ENCODE results near the gene CHMP2A. TPM values are rescaled to one million over a fixed set of nuclear protein-coding genes. Genes with fewer than 3 reads are reported as not detected.
"Not testable (repeated sequence)": the region's sequence is repeated elsewhere in the genome, so short reads cannot be mapped to it uniquely, and the experiment has no call there.

The CHMP2A gene
- total RNA-seq, 2 experiments from 2014 or later, result 137 to 144 TPM

DNA sequence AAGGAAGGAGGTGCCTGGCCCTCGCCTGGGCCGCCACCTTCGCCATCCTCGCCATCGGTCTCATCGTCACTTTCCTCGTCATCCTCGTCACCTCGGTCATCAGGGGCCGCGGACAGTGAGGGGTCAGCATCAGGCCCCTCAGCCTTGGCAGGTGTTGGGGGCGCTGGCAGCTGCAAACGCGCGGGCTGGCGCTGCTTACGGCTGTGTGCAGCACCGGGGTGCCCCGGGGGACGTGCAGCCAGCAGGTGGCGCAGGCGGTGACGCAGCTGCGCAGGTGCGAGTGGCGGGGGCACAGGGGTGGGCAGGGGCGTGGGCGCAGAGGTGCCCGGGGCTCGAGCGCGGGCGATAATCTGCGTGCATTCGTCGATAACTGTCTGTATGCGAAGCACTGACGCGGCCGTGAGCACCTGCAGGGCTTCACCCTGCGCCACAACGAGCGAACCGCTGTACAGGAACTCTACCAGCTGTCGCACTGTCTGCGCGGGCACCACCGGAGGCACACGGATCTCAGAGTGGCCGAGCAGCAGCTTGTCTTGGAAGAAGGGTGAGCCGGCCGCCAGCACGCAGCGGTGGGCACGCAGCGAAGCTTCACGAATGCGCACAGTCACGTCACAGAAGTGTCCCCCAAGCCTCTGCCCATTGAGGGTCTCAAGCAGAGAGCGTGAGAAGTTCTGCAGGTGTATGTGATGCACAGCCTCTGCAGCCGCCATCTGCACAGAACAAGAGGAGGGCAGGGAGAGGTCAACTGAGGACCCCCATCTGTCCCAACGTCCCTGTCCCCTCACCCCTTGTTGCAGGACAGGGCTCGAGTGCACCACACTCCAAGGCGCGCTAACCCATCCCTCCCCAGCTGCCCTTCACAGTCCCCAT, 37.7 kb downstream of the CHMP2A start:
- CTCF ChIA-PET, result interaction anchor here (1.2 kb wide), 2 partner anchors 63 to 64 kb away, joined by 3 read pairs; no protein-coding TSS in a partner anchor
- H3K27me3 Mint-ChIP-seq, result no peaks in the 10 kb centered on the region
- POLR2A ChIA-PET, result interaction anchor here (3.3 to 4.2 kb wide), 5 partner anchors 28 to 63 kb away, joined by 19 to 57 read pairs (median 43); partner anchors contain the start of genes CHMP2A, TRIM28 and UBE2M
- no peaks in the 10 kb centered on the region for H3K9me3 Mint-ChIP-seq
- H3K27ac Mint-ChIP-seq, result peak overlapping the region; percentile 26
- H3K4me1 Mint-ChIP-seq, result peaks cover 60% of the 10 kb centered on the region
- H3K4me3 Mint-ChIP-seq, result peak overlapping the region; percentile 21
- H3K36me3 Mint-ChIP-seq (ENCODE audit: low read depth), result peaks cover 31% of the 10 kb centered on the region
- no peak for DNase-seq

DNA sequence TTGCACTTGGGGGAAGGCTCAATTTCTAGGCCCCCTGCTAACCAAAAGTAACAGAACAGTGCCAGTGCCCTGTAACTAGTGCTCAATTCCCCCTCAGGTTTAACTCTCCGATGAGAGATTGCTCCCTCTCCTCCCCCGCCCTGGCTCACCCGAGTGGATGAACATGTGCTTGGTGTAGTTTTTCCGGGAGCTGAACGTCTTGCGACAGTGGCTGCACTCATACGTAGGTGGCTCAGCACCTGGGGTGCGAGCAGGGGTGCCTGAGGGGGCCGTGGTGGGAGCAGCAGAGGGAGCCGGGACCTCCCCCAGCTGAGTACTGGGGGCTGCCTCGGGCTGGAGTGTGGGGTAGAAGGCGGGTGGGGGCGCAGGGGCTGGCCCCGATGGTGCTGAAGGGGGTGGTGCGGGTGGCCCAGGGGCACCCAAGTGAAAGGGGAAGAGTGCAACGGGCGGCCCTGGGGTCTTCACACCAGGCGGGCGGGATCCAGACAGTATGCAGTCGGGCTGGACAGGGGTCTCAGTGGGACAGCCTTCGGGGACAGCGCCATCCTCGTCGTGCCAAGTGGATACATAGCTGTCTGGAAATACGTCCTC, 38.6 kb downstream of the CHMP2A start:
- H3K9me3 Mint-ChIP-seq, result no peaks in the 10 kb centered on the region
- H3K27ac Mint-ChIP-seq, result peak overlapping the region; percentile 59
- POLR2A ChIA-PET, result no interaction called here
- no peak for DNase-seq
- peaks cover 57% of the 10 kb centered on the region for H3K4me1 Mint-ChIP-seq
- CTCF ChIA-PET, result interaction anchor here (1.2 kb wide), 1 partner anchor 65 kb away, joined by 3 read pairs; no protein-coding TSS in a partner anchor
- no peaks in the 10 kb centered on the region for H3K27me3 Mint-ChIP-seq
- no peak overlapping the region for H3K4me3 Mint-ChIP-seq
- peaks cover 31% of the 10 kb centered on the region for H3K36me3 Mint-ChIP-seq (ENCODE audit: low read depth)

DNA sequence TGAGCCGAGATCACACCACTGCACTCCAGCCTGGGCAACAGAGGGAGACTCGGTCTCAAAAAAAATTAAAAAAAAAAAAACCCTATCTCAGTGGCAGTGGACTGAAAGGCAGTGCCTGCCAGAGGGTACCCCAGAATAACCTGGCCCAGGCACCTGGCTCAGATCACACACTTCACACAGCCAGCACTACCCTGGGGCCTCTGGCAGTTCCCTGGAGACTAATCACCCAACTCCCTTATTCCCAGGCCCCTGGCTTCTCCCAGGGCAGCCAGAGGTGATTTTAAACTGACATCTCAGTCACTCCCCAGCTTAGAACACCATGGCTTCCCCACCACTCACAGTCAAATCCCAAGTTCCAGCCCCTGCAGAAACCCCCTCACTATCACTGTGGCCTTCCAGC, 39.6 kb downstream of the CHMP2A start:
- H3K36me3 Mint-ChIP-seq (ENCODE audit: low read depth), result peaks cover 31% of the 10 kb centered on the region
- POLR2A ChIA-PET, result interaction anchor here (1.2 to 2.5 kb wide), 3 partner anchors 16 to 60 kb away, joined by 3 to 13 read pairs (median 7); partner anchors contain the start of gene CHMP2A

DNA sequence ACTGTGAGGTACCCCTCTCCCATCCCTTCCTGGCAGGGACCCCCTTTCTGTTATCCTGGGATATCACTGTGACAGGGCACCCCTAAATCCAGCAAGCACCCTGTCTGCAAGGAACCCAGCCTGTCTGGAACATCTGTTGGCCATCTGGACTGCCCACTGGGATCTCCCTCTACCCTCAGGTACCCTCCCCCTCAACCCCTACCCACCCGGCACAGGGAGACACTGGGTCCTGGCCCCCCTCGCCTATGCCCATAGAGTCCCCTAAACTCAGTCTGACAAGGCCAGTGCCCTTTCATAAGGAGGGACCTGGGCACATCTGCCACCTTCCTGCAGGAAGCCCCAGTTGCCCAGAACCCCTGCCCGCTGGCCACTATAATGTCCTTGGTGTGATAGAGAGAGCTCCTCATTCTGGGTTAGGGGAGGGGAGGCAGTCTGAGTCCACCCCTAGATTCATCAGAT, 40.3 kb downstream of the CHMP2A start:
- H3K27ac Mint-ChIP-seq, result peak overlapping the region; percentile 76

More for the DNA sequence above, 39.6 kb downstream of the CHMP2A start:
- CTCF ChIA-PET, result no interaction called here
- Mint-ChIP-seq H3K4me1 (peaks cover 53% of the 10 kb centered on the region), H3K27me3 (no peaks in the 10 kb centered on the region), H3K4me3 (peak overlapping the region; percentile 28), H3K27ac (peak overlapping the region; percentile 59), H3K9me3 (no peaks in the 10 kb centered on the region)
- no peak for DNase-seq

DNA sequence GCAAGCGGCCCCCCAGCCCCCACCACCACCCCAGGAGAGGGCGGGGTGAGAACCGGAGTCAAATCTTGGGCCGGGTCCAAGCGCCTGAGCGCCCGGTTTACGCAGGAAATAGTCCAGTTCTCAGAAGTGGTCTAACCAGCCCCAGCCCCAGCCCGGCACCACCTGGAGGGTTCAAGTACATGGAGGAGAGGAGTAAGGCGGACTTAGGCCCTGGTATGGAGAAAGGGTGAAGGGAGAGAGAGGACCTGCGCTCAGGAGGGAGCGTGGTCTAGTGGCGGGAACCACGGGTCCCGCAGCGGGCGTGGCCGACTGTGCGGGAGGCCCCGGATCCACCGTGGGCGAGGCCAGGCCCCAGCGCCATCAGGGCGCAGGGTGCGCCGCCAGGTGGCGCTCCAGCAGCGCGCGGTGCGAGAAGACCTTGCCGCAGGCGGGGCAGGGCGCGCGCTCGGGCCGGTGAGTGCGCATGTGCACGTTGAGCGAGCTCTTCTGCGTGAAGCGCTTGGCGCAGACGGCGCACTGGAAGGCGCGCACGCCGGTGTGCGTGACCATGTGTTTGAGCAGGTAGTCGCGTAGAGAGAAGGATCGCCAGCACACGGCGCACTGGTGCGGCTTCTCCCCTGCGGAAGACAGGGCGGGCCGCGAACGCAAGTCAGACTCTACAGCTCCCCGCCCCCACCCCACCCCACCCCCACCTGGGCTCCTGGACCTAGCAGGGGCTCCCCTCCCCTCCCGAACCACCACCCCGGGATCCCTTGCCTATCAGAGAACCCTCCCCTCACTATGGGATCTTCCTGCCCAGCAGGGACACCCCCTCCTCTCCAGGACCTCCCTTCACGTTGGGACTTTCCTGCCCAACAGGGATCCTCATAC, 41.0 kb downstream of the CHMP2A start:
- POLR2A ChIA-PET, result interaction anchor here (0.8 to 2.5 kb wide), 12 partner anchors 13 to 330 kb away, joined by 3 to 13 read pairs (median 5); partner anchors contain the start of genes CHMP2A, TRIM28, UBE2M and ZNF274
- Mint-ChIP-seq H3K4me3 (peak overlapping the region; percentile 80), H3K9me3 (no peaks in the 10 kb centered on the region), H3K27ac (peak overlapping the region; percentile 84), H3K4me1 (peaks cover 46% of the 10 kb centered on the region), H3K36me3 (ENCODE audit: low read depth) (peaks cover 23% of the 10 kb centered on the region), H3K27me3 (no peaks in the 10 kb centered on the region)
- peak; percentile 97 for DNase-seq
- CTCF ChIA-PET, result interaction anchor here (0.6 to 2.1 kb wide), 35 partner anchors 8 to 1049 kb away, joined by 3 to 33 read pairs (median 3); partner anchors contain the start of genes CHMP2A, TRIM28, UBE2M and ZNF132

More for the DNA sequence above, 40.3 kb downstream of the CHMP2A start:
- H3K27me3 Mint-ChIP-seq, result no peaks in the 10 kb centered on the region
- peaks cover 48% of the 10 kb centered on the region for H3K4me1 Mint-ChIP-seq
- H3K4me3 Mint-ChIP-seq, result peak overlapping the region; percentile 80
- CTCF ChIA-PET, result interaction anchor here (0.6 to 2.1 kb wide), 34 partner anchors 7 to 1049 kb away, joined by 3 to 33 read pairs (median 3); partner anchors contain the start of genes CHMP2A, TRIM28, UBE2M and ZNF132
- H3K9me3 Mint-ChIP-seq, result no peaks in the 10 kb centered on the region
- H3K36me3 Mint-ChIP-seq (ENCODE audit: low read depth), result peaks cover 30% of the 10 kb centered on the region
- no peak for DNase-seq
- POLR2A ChIA-PET, result interaction anchor here (1.0 to 2.5 kb wide), 10 partner anchors 15 to 331 kb away, joined by 3 to 13 read pairs (median 6); partner anchors contain the start of genes CHMP2A, TRIM28, UBE2M and ZNF274

DNA sequence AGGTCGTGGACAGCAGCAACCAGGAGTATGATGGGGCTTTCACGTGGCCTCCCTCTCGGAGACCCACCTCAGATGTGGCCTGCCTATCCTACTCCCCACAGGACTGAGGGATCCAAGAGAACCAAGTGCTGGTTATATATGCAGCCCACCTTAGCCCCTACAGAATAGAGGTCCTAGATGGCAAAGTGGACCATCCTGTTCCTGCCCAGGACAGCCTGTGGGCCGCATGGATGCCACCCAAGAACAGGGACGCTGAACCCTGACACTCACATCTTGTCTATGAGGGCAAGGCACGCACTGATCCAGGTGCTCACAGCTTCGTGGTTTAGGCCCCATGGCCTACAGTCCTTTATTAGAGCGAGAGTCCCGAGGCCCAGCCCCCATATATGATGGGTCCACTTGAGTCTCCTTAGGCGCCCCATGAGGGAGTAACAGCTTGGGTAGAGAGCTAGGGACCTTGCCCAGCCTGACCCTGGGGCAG, 41.7 kb downstream of the CHMP2A start:
- peaks cover 40% of the 10 kb centered on the region for H3K4me1 Mint-ChIP-seq
- peaks cover 18% of the 10 kb centered on the region for H3K36me3 Mint-ChIP-seq (ENCODE audit: low read depth)
- H3K27me3 Mint-ChIP-seq, result no peaks in the 10 kb centered on the region
- no peak for DNase-seq
- POLR2A ChIA-PET, result interaction anchor here (0.8 to 2.5 kb wide), 12 partner anchors 12 to 330 kb away, joined by 3 to 13 read pairs (median 5); partner anchors contain the start of genes CHMP2A, TRIM28, UBE2M and ZNF274
- H3K4me3 Mint-ChIP-seq, result peak overlapping the region; percentile 80
- H3K9me3 Mint-ChIP-seq, result no peaks in the 10 kb centered on the region
- H3K27ac Mint-ChIP-seq, result peak overlapping the region; percentile 84
- CTCF ChIA-PET, result interaction anchor here (1.0 to 2.1 kb wide), 18 partner anchors 10 to 134 kb away, joined by 3 to 33 read pairs (median 4); partner anchors contain the start of genes CHMP2A and UBE2M

DNA sequence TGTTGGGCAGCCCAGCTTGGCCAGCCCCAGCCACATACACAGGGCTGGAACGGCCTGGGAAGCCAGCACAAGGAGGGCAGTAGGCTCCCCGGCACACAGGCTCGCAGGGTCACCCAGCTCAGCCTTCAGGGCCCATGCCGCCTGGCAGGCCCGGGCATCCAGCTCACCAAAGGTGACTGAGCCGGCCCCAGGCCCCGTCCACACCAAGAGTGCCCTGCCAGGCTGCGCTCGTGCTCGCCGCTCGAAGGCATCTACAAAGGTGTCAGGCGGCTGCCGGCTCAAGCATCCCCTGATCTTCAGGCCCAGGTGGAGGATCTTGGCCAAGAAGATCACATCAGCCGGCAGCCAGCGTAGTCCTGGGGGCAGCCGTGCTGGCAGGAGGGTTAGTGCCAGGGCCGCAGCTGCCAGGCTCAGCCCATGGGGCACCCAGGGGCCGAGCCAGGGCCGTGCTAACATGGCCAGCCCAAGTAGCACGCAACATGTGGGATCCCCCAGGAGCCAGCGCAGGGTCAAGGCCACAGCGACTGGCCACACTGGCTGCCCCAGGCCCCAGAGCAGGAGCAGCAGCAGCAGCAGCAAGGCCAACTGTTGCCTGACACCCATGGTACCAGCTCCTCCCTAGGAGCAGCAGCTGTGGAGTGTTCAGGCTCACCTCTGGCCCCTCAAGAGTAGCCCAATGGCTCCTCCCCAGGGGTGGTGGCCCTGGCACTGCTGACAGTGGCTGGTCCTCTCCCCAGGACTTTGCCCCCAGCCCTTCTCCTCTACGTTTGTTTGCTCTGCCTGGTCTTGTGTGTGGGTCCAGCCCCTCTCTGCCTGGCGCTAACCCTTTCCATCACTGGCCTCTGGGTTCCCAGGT, 43.3 kb downstream of the CHMP2A start, which contains the start of gene SLC27A5:
Gene SLC27A5, minus strand, starts transcription at position 640 of the 856 bp plus-strand sequence. Its CDS starts 37 bp downstream, at position 603.
- POLR2A ChIA-PET, result interaction anchor here (0.5 to 1.5 kb wide), 4 partner anchors 8 to 283 kb away, joined by 3 to 4 read pairs (median 3); partner anchors contain the start of genes TRIM28 and ZBTB45
- Mint-ChIP-seq H3K9me3 (peaks cover 10% of the 10 kb centered on the region), H3K27ac (no peak within 1 kb of the TSS), H3K27me3 (no peaks in the 10 kb centered on the region), H3K4me1 (peaks cover 29% of the 10 kb centered on the region), H3K36me3 (ENCODE audit: low read depth) (peaks cover 20% of the 10 kb centered on the region), H3K4me3 (no peak within 1 kb of the TSS)
- DNase-seq, result no peak
- CTCF ChIA-PET, result no interaction called here

DNA sequence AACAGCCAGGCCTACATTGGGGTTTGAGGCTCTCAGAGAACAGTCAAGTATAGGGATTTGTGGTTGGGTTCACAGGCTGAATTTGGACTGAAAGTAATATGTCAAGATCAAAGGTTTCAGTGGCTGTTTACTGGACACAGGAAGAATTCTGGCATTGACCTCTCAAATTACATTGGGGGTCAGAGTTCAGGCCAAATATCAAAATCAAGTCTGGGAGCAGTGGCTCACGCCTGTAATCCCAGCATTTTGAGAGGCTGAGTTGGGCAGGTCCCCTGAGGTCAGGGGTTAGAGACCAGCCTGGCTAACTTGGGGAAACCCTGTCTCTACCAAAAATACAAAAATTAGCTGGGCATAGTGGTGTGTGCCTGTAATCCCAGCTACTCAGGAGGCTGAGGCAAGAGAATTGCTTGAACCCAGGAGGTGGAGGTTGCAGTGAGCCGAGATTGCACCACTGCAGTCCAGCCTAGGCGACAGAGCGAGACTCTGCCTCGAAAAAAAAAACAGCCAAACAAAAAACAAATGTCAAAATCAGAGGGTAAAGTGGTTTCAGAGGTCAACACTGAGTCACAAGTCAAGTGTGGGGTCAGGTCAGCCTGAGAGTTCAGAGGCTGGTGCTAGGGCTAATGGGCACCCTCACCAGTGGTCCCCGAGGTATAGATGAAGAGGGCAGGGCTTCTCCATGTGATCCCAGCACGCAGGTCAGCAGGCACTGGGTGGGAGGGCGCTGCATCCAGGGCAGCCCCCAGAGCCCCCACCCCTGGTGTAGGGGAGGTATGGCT, 44.6 kb downstream of the CHMP2A start:
- Mint-ChIP-seq H3K4me3 (no peak overlapping the region), H3K36me3 (ENCODE audit: low read depth) (peaks cover 10% of the 10 kb centered on the region), H3K27ac (no peak overlapping the region), H3K9me3 (peaks cover 10% of the 10 kb centered on the region), H3K27me3 (no peaks in the 10 kb centered on the region), H3K4me1 (peaks cover 18% of the 10 kb centered on the region)
- no peak for DNase-seq
- ChIA-PET CTCF (no interaction called here), POLR2A (interaction anchor here (1.5 to 2.7 kb wide), 2 partner anchors 10 kb away, joined by 4 to 8 read pairs; partner anchors contain the start of gene ZBTB45)

DNA sequence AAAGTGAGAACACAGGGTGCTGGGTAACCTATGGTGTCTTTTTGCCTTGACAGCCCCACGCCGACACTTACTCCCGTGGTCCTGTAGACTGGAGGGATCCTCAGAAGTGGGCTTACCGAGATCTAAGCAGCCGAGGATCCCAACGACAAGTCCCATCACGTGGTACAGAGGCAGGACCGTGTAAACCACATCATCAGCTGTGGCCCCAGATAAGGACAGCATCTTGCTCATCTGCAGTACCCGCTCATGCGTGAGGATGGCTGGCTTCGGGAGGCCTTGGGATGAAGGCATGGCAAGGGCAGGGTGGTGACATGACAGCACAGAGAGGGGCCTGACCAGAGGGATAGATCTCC, 45.2 kb downstream of the CHMP2A start:
- no peaks in the 10 kb centered on the region for H3K27me3 Mint-ChIP-seq
- H3K4me1 Mint-ChIP-seq, result peaks cover 15% of the 10 kb centered on the region
- no peak for DNase-seq
- peaks cover 7% of the 10 kb centered on the region for H3K36me3 Mint-ChIP-seq (ENCODE audit: low read depth)
- ChIA-PET CTCF (interaction anchor here (0.7 kb wide), 1 partner anchor 10 kb away, joined by 3 read pairs; no protein-coding TSS in a partner anchor), POLR2A (interaction anchor here (2.7 kb wide), 1 partner anchor 9 kb away, joined by 8 read pairs; no protein-coding TSS in a partner anchor)
- peaks cover 10% of the 10 kb centered on the region for H3K9me3 Mint-ChIP-seq
- H3K4me3 Mint-ChIP-seq, result no peak overlapping the region
- H3K27ac Mint-ChIP-seq, result no peak overlapping the region

DNA sequence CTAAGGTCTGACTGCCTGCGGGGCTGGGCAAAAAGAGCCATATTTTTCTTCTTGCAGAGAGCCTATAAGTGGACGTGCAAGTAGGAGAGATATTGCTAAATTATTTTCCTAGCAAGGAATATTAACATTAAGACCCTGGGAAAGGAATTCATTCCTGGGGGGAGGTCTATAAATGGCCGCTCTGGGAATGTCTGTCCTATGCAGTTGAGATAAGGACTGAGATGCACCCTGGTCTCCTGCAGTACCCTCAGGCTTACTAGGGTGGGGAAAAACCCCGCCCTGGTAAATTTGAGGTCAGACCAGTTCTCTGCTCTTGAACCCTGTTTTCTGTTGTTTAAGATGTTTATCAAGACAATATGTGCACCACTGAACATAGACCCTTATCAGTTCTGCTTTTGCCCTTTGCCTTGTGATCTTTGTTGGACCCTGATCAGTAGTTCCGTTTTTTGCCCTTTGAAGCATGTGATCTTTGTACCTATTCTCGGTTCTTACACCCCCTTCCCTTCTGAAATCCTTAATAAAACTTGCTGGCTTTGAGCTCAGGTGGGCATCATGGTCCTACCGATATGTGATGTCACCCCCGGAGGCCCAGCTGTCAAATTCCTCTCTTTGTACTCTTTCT, 47.2 kb downstream of the CHMP2A start:
- DNase-seq; H3K36me3 Mint-ChIP-seq (ENCODE audit: low read depth); H3K9me3 Mint-ChIP-seq; H3K27me3 Mint-ChIP-seq; CTCF ChIA-PET; H3K27ac Mint-ChIP-seq; H3K4me1 Mint-ChIP-seq; H3K4me3 Mint-ChIP-seq: not testable (repeated sequence)
- POLR2A ChIA-PET, result interaction anchor here (2.7 kb wide), 1 partner anchor 8 kb away, joined by 8 read pairs; no protein-coding TSS in a partner anchor
